GM19455 (cell line): ENCODE data around the gene KBTBD2.
"Not testable (repeated sequence)": the region's sequence is repeated elsewhere in the genome, so short reads cannot be mapped to it uniquely, and the experiment has no call there.

ENCODE experiments used
- ATAC-seq: cut with Tn5 transposase; IDR thresholded peaks from one replicate; pipeline ENCODE4 v1.9.1; 2021; ENCODE audit not compliant: unreplicated experiment

KBTBD2 gene

GRCh38 chr7:32857063-32857462 lies 34.5 kb downstream of the KBTBD2 start:
- not testable (repeated sequence) for ATAC-seq

- ATAC-seq: not testable (repeated sequence)
These were observed 35.5 kb downstream of the KBTBD2 start for GRCh38 chr7:32855837-32856775.

GRCh38 chr7:32850654-32851053 lies 40.9 kb downstream of the KBTBD2 start:
- ATAC-seq: not testable (repeated sequence)

- not testable (repeated sequence) for ATAC-seq
These were observed 42.9 kb downstream of the KBTBD2 start for GRCh38 chr7:32848655-32849054.

GRCh38 chr7:32846630-32847225 lies 44.8 kb downstream of the KBTBD2 start:
- peak; percentile 100 for ATAC-seq

- ATAC-seq: not testable (repeated sequence)
These were observed 46.8 kb downstream of the KBTBD2 start for GRCh38 chr7:32844748-32845147.

- ATAC-seq: not testable (repeated sequence)
These were observed 47.8 kb downstream of the KBTBD2 start for GRCh38 chr7:32843763-32844162.

GRCh38 chr7:32839846-32840245 lies 51.7 kb downstream of the KBTBD2 start:
- not testable (repeated sequence) for ATAC-seq

- ATAC-seq: peak; percentile 72
These were observed 62.4 kb downstream of the KBTBD2 start for GRCh38 chr7:32828996-32829752.
